ENCODE measurements around the gene DTNB.
"Not testable (repeated sequence)": the region's sequence is repeated elsewhere in the genome, so short reads cannot be mapped to it uniquely, and the experiment has no call there.

DTNB gene

GRCh38 chr2:25420820-25421237 lies 252.5 kb downstream of the DTNB start:
- no peak overlapping the region for H3K4me3 ChIP-seq
- H3K36me3 ChIP-seq: peaks cover 0 to 17% (median 9%) of the 10 kb centered on the region in 11 experiments; a peak in 15 of 22 replicates
- H4K20me1 ChIP-seq: no peaks in the 10 kb centered on the region
- H3K4me1 ChIP-seq: peaks cover 24 to 39% (median 32%) of the 10 kb centered on the region in 10 experiments
- H3K9me3 ChIP-seq (replicated peaks in 1 of 11): peaks cover 8 to 23% (median 17%) of the 10 kb centered on the region in 11 experiments
- H3K9ac ChIP-seq: no peak overlapping the region; a peak in 1 of 22 replicates
- no peak overlapping the region; a peak in 1 of 22 replicates for H3K27ac ChIP-seq
- H3K4me2 ChIP-seq: peak overlapping the region in 7 of 11 experiments; percentile 8 to 76 (median 45); a peak in 11 of 22 replicates
- H3K27me3 ChIP-seq: no peaks in the 10 kb centered on the region
- TF ChIP-seq Cebpa-rat (IDR thresholded peaks at IDR 0.05): no peak

- H3K4me1 ChIP-seq: peaks cover 24 to 39% (median 32%) of the 10 kb centered on the region in 10 experiments
- H3K9ac ChIP-seq: no peak overlapping the region
- no peaks in the 10 kb centered on the region for H4K20me1 ChIP-seq
- peaks cover 0 to 20% (median 13%) of the 10 kb centered on the region in 11 experiments; a peak in 15 of 22 replicates for H3K36me3 ChIP-seq
- no peak overlapping the region for H3K27ac ChIP-seq
- peak overlapping the region in 9 of 11 experiments; percentile 4 to 76 (median 32); a peak in 13 of 22 replicates for H3K4me2 ChIP-seq
- no peak overlapping the region for H3K4me3 ChIP-seq
- TF ChIP-seq Cebpa-rat (IDR thresholded peaks at IDR 0.05): no peak
- no peaks in the 10 kb centered on the region for H3K27me3 ChIP-seq
- peaks cover 8 to 32% (median 23%) of the 10 kb centered on the region in 11 experiments for H3K9me3 ChIP-seq (replicated peaks in 1 of 11)
Observed at GRCh38 chr2:25419678-25420242, 253.6 kb downstream of the DTNB start.

DNA sequence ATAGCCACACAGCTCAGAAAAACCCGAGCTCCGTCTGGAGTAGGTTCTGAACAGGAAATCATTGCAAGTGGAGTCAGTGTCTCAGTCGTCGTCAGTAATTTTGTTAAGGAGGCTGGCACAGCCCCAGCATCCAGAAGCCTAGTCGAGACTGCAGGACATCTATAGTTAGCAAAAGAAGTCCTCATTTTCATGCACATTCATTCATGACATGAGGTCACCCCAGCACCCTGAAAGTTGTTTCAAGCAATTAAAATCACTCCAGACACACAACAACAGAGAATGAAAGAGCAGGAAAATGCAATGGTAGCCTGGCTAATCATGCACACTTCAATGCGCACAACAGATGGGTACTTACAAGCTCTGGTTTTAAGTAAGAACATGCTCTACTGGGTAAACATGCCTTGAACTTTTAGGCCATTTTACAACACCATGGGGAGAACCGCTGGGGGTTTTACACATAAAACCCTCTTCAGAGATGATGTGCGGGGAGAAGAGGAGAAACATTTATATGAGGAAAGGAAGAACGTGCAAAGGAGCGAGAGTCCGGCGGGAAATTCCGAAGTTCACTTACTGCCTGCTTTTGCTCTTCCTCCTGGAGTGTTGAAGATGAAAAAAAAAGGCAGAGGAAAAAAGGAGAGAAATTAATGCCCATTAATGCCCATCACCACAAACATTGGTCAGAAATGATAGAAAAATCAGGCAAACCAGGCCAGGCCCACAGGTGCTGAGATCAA lies 254.3 kb downstream of the DTNB start:
- no peak overlapping the region for H3K9ac ChIP-seq
- no peak overlapping the region for H3K27ac ChIP-seq
- peaks cover 0 to 20% (median 13%) of the 10 kb centered on the region in 11 experiments; a peak in 15 of 22 replicates for H3K36me3 ChIP-seq
- H3K4me3 ChIP-seq: no peak overlapping the region
- TF ChIP-seq Cebpa-rat (IDR thresholded peaks at IDR 0.05): no peak
- peaks cover 24 to 39% (median 32%) of the 10 kb centered on the region in 10 experiments for H3K4me1 ChIP-seq
- no peaks in the 10 kb centered on the region for H4K20me1 ChIP-seq
- H3K9me3 ChIP-seq (replicated peaks in 1 of 11): peaks cover 8 to 39% (median 23%) of the 10 kb centered on the region in 11 experiments
- no peaks in the 10 kb centered on the region for H3K27me3 ChIP-seq
- H3K4me2 ChIP-seq: peak overlapping the region in 9 of 11 experiments; percentile 4 to 76 (median 32); a peak in 13 of 22 replicates

- Histone ChIP-seq H3K4me1 (peaks cover 24 to 39% (median 32%) of the 10 kb centered on the region in 10 experiments), H3K4me2 (peak overlapping the region in 5 of 11 experiments; percentile 3 to 15 (median 11); a peak in 2 of 22 replicates)
Observed at GRCh38 chr2:25417715-25418369, 255.5 kb downstream of the DTNB start.

DNA sequence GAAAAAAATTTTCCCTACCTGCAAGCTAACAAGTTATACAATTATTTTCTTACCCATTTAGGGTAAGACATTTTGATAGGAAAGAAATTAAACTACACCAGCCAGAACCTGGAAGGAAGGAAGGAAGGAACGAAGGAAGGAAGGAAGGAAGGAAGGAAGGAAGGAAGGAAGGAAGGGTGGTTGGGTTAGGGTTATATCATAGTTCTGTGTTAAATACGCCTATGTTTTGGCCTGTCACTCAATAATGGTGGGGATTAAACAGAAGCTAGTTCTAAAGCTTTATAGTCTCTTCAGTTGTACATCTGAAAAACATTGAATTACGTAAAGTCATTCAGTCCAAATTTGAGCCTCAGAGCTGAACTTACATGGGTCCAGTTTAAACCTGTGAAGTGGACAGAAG lies 256.7 kb downstream of the DTNB start:
- TF ChIP-seq Cebpa-rat (IDR thresholded peaks at IDR 0.05): no peak
- no peak overlapping the region for H3K27ac ChIP-seq
- peak overlapping the region in 6 of 11 experiments; percentile 1 to 43 (median 30); a peak in 6 of 22 replicates for H3K4me2 ChIP-seq
- no peak overlapping the region for H3K9ac ChIP-seq
- H3K4me1 ChIP-seq: peaks cover 28 to 43% (median 32%) of the 10 kb centered on the region in 10 experiments
- peaks cover 8 to 46% (median 23%) of the 10 kb centered on the region in 11 experiments for H3K9me3 ChIP-seq (replicated peaks in 1 of 11)
- H3K27me3 ChIP-seq: no peaks in the 10 kb centered on the region
- H4K20me1 ChIP-seq: no peaks in the 10 kb centered on the region
- H3K36me3 ChIP-seq: peaks cover 0 to 20% (median 13%) of the 10 kb centered on the region in 11 experiments; a peak in 15 of 22 replicates
- H3K4me3 ChIP-seq: no peak overlapping the region

More at GRCh38 chr2:25417715-25418369, 255.5 kb downstream of the DTNB start:
- no peak overlapping the region for H3K27ac ChIP-seq
- no peak for TF ChIP-seq Cebpa-rat (IDR thresholded peaks at IDR 0.05)
- H3K36me3 ChIP-seq: peaks cover 0 to 20% (median 13%) of the 10 kb centered on the region in 11 experiments; a peak in 15 of 22 replicates
- H4K20me1 ChIP-seq: no peaks in the 10 kb centered on the region
- H3K4me3 ChIP-seq: no peak overlapping the region; a peak in 1 of 20 replicates
- no peaks in the 10 kb centered on the region for H3K27me3 ChIP-seq
- H3K9me3 ChIP-seq (replicated peaks in 1 of 11): peaks cover 8 to 46% (median 23%) of the 10 kb centered on the region in 11 experiments
- H3K9ac ChIP-seq: no peak overlapping the region

- no peaks in the 10 kb centered on the region for H4K20me1 ChIP-seq
- H3K4me1 ChIP-seq: peaks cover 28 to 50% (median 43%) of the 10 kb centered on the region in 10 experiments
- H3K4me2 ChIP-seq: no peak overlapping the region
- TF ChIP-seq Cebpa-rat (IDR thresholded peaks at IDR 0.05): no peak
- H3K4me3 ChIP-seq: no peak overlapping the region
- H3K9me3 ChIP-seq (replicated peaks in 1 of 11): peaks cover 8 to 46% (median 23%) of the 10 kb centered on the region in 11 experiments
- no peak overlapping the region for H3K9ac ChIP-seq
- peaks cover 0 to 20% (median 13%) of the 10 kb centered on the region in 11 experiments; a peak in 15 of 22 replicates for H3K36me3 ChIP-seq
- no peaks in the 10 kb centered on the region for H3K27me3 ChIP-seq
- H3K27ac ChIP-seq: no peak overlapping the region
Observed at GRCh38 chr2:25414781-25415180, 258.6 kb downstream of the DTNB start.

DNA sequence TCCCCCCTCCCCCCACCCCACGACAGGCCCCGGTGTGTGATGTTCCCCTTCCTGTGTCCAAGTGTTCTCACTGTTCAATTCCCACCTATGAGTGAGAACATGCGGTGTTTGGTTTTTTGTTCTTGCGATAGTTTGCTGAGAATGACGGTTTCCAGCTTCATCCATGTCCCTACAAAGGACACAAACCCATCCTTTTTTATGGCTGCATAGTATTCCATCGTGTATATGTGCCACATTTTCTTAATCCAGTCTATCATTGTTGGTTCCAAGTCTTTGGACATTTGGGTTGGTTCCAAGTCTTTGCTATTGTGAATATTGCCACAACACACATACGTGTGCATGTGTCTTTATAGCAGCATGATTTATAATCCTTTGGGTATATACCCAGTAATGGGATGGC lies 260.0 kb downstream of the DTNB start:
- H3K4me2 ChIP-seq, H3K27ac ChIP-seq, H4K20me1 ChIP-seq, H3K4me3 ChIP-seq, H3K9ac ChIP-seq, H3K27me3 ChIP-seq: not testable (repeated sequence)
- Histone ChIP-seq H3K9me3 (replicated peaks in 1 of 11) (peaks cover 8 to 46% (median 23%) of the 10 kb centered on the region in 11 experiments), H3K4me1 (peaks cover 30 to 51% (median 44%) of the 10 kb centered on the region in 10 experiments), H3K36me3 (peaks cover 0 to 20% (median 13%) of the 10 kb centered on the region in 11 experiments; a peak in 15 of 22 replicates)

GRCh38 chr2:25411753-25412152 lies 261.6 kb downstream of the DTNB start:
- Histone ChIP-seq H3K4me1 (peaks cover 28 to 48% (median 39%) of the 10 kb centered on the region in 10 experiments), H3K9ac (no peak overlapping the region), H3K9me3 (replicated peaks in 1 of 11) (peaks cover 0 to 32% (median 11%) of the 10 kb centered on the region in 11 experiments; a peak in 15 of 22 replicates), H3K36me3 (peaks cover 0 to 12% (median 0%) of the 10 kb centered on the region in 11 experiments; a peak in 3 of 22 replicates), H3K4me2 (peak overlapping the region; percentile 57 to 85 (median 80); a peak in 20 of 22 replicates), H3K27ac (no peak overlapping the region), H3K27me3 (no peaks in the 10 kb centered on the region), H4K20me1 (no peaks in the 10 kb centered on the region), H3K4me3 (no peak overlapping the region)
- TF ChIP-seq Cebpa-rat (IDR thresholded peaks at IDR 0.05): no peak
